Activated T-cell treated with anti-CD3 and anti-CD28 coated beads for 4 hours (primary cell): ENCODE measurements around the gene MYO7B.

ENCODE experiments used
- DNase-seq: peaks from one replicate; pipeline ENCODE4 v3.0.0-alpha.2; 2020

Gene MYO7B

GRCh38 chr2:127665267-127665893, 129.9 kb downstream of the MYO7B start:
- no peak for DNase-seq

- DNase-seq, result no peak
Observed at GRCh38 chr2:127669056-127669455, 133.6 kb downstream of the MYO7B start.

GRCh38 chr2:127670055-127670956, 134.8 kb downstream of the MYO7B start:
- no peak for DNase-seq

DNA sequence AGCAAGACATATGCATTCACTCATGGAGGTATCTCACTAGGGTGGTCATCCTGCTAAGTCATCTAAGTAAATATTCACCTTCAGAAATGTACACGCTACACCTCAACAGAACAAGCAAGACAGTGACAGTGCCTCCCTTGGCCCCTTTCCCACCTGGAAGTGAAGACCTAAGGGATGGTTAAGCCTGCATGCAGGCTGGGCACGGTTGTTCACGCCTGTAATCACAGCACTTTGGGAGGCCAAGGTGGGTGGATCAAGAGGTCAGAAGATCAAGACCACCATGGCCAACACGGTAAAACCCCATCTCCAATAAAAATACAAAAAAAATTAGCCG, 135.4 kb downstream of the MYO7B start:
- DNase-seq, result no peak

GRCh38 chr2:127671557-127672302, 136.2 kb downstream of the MYO7B start:
- DNase-seq, result no peak

DNA sequence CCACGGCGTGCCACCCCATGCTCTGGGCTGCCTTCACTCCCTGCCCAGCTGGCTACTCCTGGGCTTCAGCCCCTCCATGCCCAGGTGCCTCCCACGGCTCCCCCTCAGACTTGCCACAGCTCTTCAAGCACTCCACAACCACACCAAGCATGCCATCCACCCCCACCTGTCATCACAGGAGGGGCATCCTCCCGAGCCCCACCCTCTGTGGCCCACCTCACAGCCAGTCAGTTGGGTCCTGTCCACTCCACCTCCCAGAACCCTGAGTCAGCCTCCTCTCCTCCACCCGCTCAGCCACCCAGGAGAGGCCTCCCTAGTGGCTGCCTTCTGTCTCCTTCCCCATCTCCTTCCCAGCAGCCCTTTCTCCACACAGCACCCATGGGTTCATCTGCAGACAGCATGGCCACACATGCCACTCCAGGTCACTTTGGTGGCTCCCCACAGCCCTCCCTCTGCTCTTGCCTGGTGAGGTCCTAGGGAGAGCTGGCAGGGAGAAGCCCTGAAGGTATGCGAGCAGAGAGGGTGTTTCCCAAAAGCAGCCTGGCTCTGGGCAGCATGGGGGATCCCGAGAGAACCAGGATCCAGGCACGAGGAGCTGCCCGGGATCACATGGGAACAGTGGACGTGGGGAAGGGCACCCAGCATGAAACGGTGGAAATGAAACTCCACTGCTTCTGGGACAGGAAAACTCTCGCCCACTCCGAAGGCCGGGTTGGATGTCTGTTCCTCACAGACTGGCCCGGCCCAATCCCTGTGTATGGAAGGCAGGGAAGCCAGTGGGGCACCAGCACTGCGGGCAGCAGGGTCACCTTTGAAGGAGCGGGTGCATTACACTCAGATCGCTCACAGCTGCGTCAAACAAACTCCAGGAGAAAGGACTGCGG, 137.1 kb downstream of the MYO7B start:
- DNase-seq, result no peak

GRCh38 chr2:127673291-127674069, 138.0 kb downstream of the MYO7B start:
- DNase-seq, result no peak

DNA sequence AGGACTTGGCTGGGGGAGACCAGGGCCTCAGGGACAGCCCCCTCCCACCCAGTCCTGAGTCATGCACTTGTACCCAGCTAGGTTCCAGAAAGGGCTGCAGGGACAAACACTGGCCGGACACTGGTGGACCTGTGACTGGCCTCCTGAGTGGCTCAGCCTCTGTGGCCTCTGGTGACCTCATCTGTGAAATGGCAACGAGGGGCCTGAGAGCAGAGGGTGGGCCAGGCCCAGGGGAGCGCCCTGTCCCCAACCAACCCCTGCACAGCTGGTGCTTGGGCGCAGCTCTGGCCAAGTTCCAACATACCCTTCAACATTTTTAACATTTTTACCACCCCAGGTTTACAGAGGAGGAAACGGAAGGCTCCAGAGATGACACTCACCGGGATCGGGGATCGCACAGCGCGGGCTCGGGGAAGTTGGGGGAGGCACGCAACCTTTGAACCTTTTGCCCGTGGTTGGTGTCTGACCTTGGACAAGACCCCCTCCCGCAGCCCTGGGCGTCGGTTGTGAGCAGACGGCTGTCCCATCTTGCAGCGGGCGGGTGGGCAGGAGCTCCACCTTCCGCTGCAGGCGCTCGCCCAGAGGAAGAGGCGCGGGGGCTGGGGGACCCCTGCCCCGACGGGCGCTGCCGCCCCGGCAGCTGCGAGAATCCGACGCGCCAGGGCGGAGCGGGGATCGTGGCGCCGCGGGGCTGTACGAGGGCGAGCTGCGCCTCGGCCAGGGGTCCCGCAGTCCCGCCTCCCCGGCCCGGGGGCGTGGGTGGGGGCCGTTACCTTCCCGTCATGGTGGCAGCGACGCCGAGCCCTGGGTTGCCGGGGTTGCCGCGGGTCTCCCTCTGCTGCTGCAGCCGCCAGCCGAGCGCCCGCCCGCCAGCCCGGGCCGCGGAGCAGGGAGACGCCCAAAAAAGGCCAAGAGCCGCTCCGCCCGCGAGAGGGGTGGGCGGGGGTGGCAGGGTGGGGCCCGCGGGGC, 139.0 kb downstream of the MYO7B start:
- DNase-seq, result peak; percentile 7

DNA sequence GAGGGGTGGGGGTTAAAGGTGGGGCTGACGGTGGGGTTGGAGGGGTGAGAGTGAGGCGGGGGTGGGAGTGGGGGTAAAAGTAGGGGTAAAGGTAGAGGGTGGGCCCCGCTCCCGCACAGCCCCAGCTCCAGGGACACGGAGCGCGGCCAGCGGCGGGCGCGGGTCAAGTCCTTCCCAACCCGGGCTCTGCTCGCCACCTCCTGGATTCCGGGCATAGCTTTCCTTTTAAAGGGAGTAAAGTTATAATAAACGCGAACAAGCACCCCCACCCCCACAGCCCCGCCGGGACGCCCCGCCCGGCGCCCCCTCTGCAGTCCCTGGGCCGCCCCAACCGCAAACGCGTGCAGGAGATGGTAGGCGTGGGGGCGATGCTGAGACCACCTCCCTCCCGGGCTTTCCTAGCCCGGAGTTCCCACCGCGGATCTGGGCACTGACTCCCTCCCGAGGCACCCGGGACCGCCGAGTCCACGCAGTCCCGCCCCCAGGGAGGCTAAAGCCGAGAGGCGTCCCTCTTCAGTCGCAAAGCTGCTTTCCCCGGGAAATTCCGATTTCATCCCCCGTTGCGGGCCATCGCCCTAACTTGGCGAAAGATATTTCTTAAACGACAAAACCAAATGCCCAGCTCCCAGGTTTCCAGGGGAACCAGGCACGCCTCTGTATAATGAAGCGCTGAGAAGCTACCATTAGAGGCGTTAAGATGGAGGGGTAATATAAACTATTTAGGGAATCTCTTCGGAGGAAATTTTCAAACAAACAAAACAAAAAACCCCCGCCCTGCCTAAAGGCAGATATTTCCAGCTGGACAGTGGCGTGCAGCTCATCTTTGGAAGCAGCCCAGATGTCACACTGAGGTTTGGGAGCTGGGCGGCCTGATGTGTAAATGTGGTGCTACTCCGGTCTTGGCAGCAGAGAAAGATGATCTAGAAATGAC, 140.1 kb downstream of the MYO7B start, which contains the start of gene LIMS2:
TSS of gene LIMS2 (minus strand) at position 200 of the 931 bp plus-strand sequence. CDS start 506 bp downstream, outside the sequence.
- DNase-seq, result no peak

- DNase-seq, result no peak
Observed at GRCh38 chr2:127676906-127677305, 141.4 kb downstream of the MYO7B start.

- DNase-seq, result no peak
Observed at GRCh38 chr2:127678531-127678930, 143.0 kb downstream of the MYO7B start.

- no peak for DNase-seq
Observed at GRCh38 chr2:127678991-127679390, 143.5 kb downstream of the MYO7B start.

GRCh38 chr2:127679680-127680361, 144.3 kb downstream of the MYO7B start:
- no peak for DNase-seq

- DNase-seq, result no peak
Observed at GRCh38 chr2:127680706-127681287, 145.3 kb downstream of the MYO7B start.

GRCh38 chr2:127681288-127681804, 145.9 kb downstream of the MYO7B start:
- no peak for DNase-seq

DNA sequence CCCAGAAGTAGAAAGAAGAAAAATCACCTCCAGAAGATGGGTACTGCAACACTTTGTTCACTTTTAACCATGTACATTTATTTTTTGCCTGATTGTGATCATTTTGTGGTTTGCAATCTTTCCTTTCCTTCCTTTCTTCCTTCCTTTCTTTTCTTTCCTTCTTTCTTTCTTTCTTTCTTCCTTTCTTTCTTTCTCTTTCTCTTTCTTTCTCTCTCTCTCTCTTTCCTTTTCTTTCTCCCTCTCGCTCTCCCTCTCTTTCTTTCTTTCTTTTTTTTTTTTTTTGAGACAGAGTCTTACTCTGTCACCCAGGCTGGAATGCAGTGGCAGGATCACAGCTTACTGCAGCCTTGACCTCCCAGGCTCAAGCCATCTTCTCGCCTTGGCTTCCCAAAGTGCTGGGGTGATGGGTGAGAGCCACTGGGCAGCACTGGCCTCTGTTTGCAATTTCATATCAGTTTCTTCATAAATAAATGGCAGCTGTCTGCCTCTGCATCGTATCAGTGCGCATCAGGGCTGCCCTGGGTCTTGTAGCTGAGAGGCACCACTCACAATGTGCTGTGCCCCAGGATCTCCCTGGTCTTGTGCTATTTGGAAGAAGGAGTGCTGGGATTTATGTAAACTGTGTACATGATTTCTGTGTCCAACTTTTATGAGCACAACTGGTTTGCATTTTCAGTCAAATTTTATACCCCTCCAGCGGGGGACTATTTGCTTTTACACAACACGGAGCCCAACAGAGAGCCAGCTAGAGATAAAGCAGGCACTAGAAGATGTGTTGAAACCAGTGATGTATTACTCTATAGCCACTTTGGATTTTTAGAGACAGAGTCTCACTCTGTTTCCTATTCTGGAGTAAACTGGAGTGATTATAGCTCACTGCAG, 146.7 kb downstream of the MYO7B start:
- DNase-seq, result no peak

- no peak for DNase-seq
Observed at GRCh38 chr2:127683056-127683455, 147.6 kb downstream of the MYO7B start.
